K562 (cell line): ENCODE data around the gene NTN1. TPM values are rescaled to one million over a fixed set of nuclear protein-coding genes. Genes with fewer than 3 reads are reported as not detected.

Source experiments
- ATAC-seq: fragments of 200-7000 bp; cut with Tn5 transposase; 3 replicates; pipeline ENCODE4 v1.9.1; 2020; ENCODE audit warnings: moderate library complexity
- BruUV-seq: library from RNA; stranded (reverse); fragments of 400-500 nt; replicated peaks from 2 replicates; lab custom pipeline; 2021; lab: Mats Ljungman, UMichigan
- CTCF ChIA-PET: fragments of 300-600 bp; formaldehyde crosslinking; extraction: SDS; loops from one replicate; lab custom pipeline; 2021; ENCODE audit warnings: low intra/inter-chr PET ratio; lab: Yijun Ruan, JAX
- POLR2A ChIA-PET: fragments of 300-600, 350-650 bp; sonication (Branson Sonifier 250); formaldehyde crosslinking; extraction: SDS; loops from one replicate; lab custom pipeline; 2021; ENCODE audit warnings: antibody characterized with exemption, inconsistent platforms; lab: Yijun Ruan, JAX
- DNase-seq, 4 experiments: peaks; one replicate each; pipeline versions ENCODE4 v3.0.0 to v3.0.0-alpha.2; 2011 to 2018; ENCODE audit warnings: low spot score in 3 of 4, mixed read lengths in 3 of 4; ENCODE audit errors: extremely low read depth in 1 of 4
- FAIRE-seq: peaks from 2 replicates; lab custom pipeline; 2011; peaks lifted over from hg19 to GRCh38; lab: Jason Lieb, UNC
- H2AFZ ChIP-seq: 2 replicates; pipeline ENCODE4 v1.6.0; 2011; ENCODE audit warnings: low read depth, low read length, control low read depth, inconsistent platforms
- H3K27ac ChIP-seq: fragments of 200-600 bp; 3 replicates; pipeline ENCODE4 v1.8.0; 2011; ENCODE audit warnings: low read depth, mild to moderate bottlenecking, control low read depth, inconsistent platforms, low read length, moderate library complexity, mixed read lengths; ENCODE audit errors: extremely low read depth
- H3K27me3 ChIP-seq, 2 experiments: fragments of 300-600 bp in 1 of 2; 2 replicates in 1 of 2; 3 replicates in 1 of 2; pipeline versions ENCODE4 v1.6.0 to v1.8.0; 2011; ENCODE audit warnings: inconsistent platforms in 2 of 2, low read length in 2 of 2, mild to moderate bottlenecking in 1 of 2, mixed read lengths in 1 of 2, moderate library complexity in 1 of 2; ENCODE audit not compliant: control insufficient read depth in 2 of 2, insufficient read depth in 2 of 2
- H3K36me3 ChIP-seq: fragments of 300-600 bp; 3 replicates; pipeline ENCODE4 v1.8.0; 2011; ENCODE audit warnings: mild to moderate bottlenecking, low read length, inconsistent platforms; ENCODE audit not compliant: control insufficient read depth, insufficient read depth
- H3K4me1 ChIP-seq, 2 experiments: fragments of 200-600 bp in 1 of 2; replicated peaks in 1 of 2; 2 replicates in 1 of 2; 3 replicates in 1 of 2; pipeline versions ENCODE4 v1.5.1 to v1.8.0; 2011; ENCODE audit warnings: inconsistent platforms in 2 of 2, low read length in 2 of 2, mild to moderate bottlenecking in 1 of 2, mixed read lengths in 1 of 2, moderate library complexity in 1 of 2; ENCODE audit not compliant: control insufficient read depth in 2 of 2, insufficient read depth in 2 of 2
- H3K4me2 ChIP-seq: 2 replicates; pipeline ENCODE4 v1.6.1; 2011; ENCODE audit warnings: low read length, control low read depth, inconsistent platforms, mixed read lengths; ENCODE audit not compliant: insufficient read depth
- H3K4me3 ChIP-seq: fragments of 200-600 bp; sonication (generic), shearing (Covaris generic); 2 replicates; pipeline ENCODE4 v1.5.1; 2016; ENCODE audit warnings: control low read depth, inconsistent platforms
- H3K79me2 ChIP-seq: fragments of 200-600 bp; 3 replicates; pipeline ENCODE4 v1.8.0; 2011; ENCODE audit warnings: low read length, inconsistent platforms; ENCODE audit not compliant: control insufficient read depth, insufficient read depth
- H3K9ac ChIP-seq, 2 experiments: 2 replicates each; pipeline versions ENCODE4 v1.6.0 to v1.6.1; 2011; ENCODE audit warnings: low read depth in 2 of 2, low read length in 2 of 2, control low read depth in 1 of 2, inconsistent platforms in 1 of 2, mild to moderate bottlenecking in 1 of 2, mixed read lengths in 1 of 2; ENCODE audit not compliant: insufficient read depth in 1 of 2
- H3K9me1 ChIP-seq: one replicate; pipeline ENCODE4 v1.6.0; 2011; ENCODE audit warnings: inconsistent platforms, mild to moderate bottlenecking, low read length, moderate library complexity; ENCODE audit not compliant: control insufficient read depth, insufficient read depth
- H3K9me3 ChIP-seq: replicated peaks from 2 replicates; pipeline ENCODE4 v1.5.1; 2011; ENCODE audit warnings: low read depth, low read length, inconsistent platforms; ENCODE audit not compliant: control insufficient read depth, insufficient read depth
- H4K20me1 ChIP-seq: replicated peaks from 2 replicates; pipeline ENCODE4 v1.6.1; 2011; ENCODE audit warnings: low read length, inconsistent platforms, mixed read lengths; ENCODE audit not compliant: control insufficient read depth, insufficient read depth
- COPS2 ChIP-seq: fragments of 450-650 bp; conservative IDR thresholded peaks from 2 replicates; pipeline ENCODE4 v1.6.1; 2016; ENCODE audit warnings: mild to moderate bottlenecking, moderate library complexity
- NFE2L1 ChIP-seq: fragments of 450-650 bp; IDR thresholded peaks from 2 replicates; pipeline ENCODE4 v1.6.1; 2016; ENCODE audit warnings: missing genetic modification characterization, low read depth, mild to moderate bottlenecking, missing compliant biosample characterization, moderate library complexity, borderline replicate concordance
- RFX1 ChIP-seq: fragments of 450-650 bp; IDR thresholded peaks from 2 replicates; pipeline ENCODE4 v1.6.1; 2016; ENCODE audit warnings: mild to moderate bottlenecking, moderate library complexity
- SMC3 ChIP-seq: conservative IDR thresholded peaks from 2 replicates; pipeline ENCODE4 v1.6.1; 2011; ENCODE audit warnings: low read depth, low read length, improper control_type of control experiment; ENCODE audit not compliant: insufficient read depth
- ZNF444 ChIP-seq: fragments of 250-450 bp; sonication (Bioruptor Pico); IDR thresholded peaks from 2 replicates; pipeline ENCODE4 v1.4.0; 2020; ENCODE audit warnings: mild to moderate bottlenecking, moderate library complexity
- ZSCAN32 ChIP-seq: fragments of 450-650 bp; formaldehyde crosslinking; IDR thresholded peaks from 2 replicates; pipeline ENCODE4 v1.4.0; 2020; ENCODE audit warnings: mild to moderate bottlenecking, moderate library complexity
- WGBS: fragments of 100-300 bp; shearing (Covaris generic); methylation state at CpG from one replicate; pipeline ENCODE4 v1.1.6; 2016; ENCODE audit warnings: low coverage, mixed read lengths; ENCODE audit not compliant: insufficient coverage; ENCODE audit errors: missing lambda C conversion rate; 5-methylcytosine and 5-hydroxymethylcytosine counted together
- in situ Hi-C: fragments of 300-500 bp; cut with MboI; formaldehyde crosslinking; loops from 4 replicates; pipeline ENCODE4 v1.15.0; 2018; ENCODE audit warnings: inconsistent platforms, mixed read lengths
- intact Hi-C: fragments of 100-400 bp; cut with micrococcal nuclease; formaldehyde crosslinking; loops from 2 replicates; pipeline ENCODE4 v1.14.2; 2022
- polyA plus RNA-seq, 8 experiments: library from polyadenylated mRNA; depleted of rRNA in 4 of 8; stranded (reverse) in 5 of 8; unstranded in 3 of 8; fragments of >200 nt; fragmentation: Nextera tagmentation in 2 of 8; fragmentation: Illumina TruSeq in 1 of 8; extraction: Ambion mirVana in 2 of 8; extraction: Trizol in 1 of 8; gene quantifications; 2 replicates each; pipeline versions ENCODE4 v1.2.1 to v1.2.3, GENCODE V29; 2011 to 2014; ENCODE audit warnings: inconsistent platforms in 1 of 8, missing spikeins in 1 of 8
- total RNA-seq, 7 experiments: library from RNA; depleted of rRNA in 6 of 7; stranded (reverse); fragments of >200 nt in 6 of 7; fragmentation: Illumina TruSeq in 2 of 7; extraction: Trizol in 2 of 7; gene quantifications; 2 replicates each; pipeline versions ENCODE4 v1.2.1 to v1.2.3, GENCODE V29; 2011 to 2021; ENCODE audit warnings: low replicate concordance in 1 of 7
- TF ChIP-seq, protein P1 (sequence below): fragments of 450-650 bp; conservative IDR thresholded peaks from 2 replicates; pipeline ENCODE4 v1.6.1; 2016; ENCODE audit warnings: missing genetic modification characterization, low read depth, mild to moderate bottlenecking, missing compliant biosample characterization, moderate library complexity

The NTN1 gene
- total and polyA plus RNA-seq, 9 of the 15 experiments (the other 6 are each of a cell fraction or from before 2014, with no cell fraction given): 0.02 TPM; not detected in 8

DNA sequence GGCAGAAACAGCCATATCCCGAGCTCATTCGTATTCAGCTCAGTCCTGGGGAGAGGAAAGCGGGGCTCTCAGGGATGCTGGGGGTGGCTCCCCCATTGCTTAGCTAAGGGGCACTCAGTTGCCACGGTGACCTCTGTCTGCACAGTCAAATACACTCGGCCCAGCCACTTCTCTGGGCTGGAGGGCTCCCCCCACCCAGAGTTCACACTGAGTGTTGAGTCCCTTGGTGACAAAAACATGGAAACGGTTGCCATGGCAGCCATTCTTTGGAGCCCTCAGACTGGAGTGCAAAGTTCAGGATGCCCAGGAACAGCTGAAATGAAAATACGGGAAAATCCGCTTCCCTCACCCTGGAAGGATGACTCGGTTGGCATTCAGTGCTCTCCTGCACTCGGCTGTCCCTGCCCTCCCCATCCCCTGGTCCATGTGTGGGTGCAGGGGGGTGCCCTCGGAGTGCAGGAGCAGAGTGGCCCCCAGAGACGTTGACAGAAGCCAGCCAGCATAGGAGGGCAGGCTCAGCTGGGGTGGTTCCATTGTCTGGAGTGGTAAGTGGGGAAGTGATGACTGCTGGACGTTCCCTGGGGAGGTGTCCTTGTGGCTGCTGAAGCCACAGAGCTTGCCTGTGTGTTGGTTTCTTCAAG lies 216.5 kb downstream of the NTN1 start:
- H3K4me2 ChIP-seq: no peak overlapping the region
- POLR2A ChIA-PET: no interaction called here

More for the DNA sequence above, 216.5 kb downstream of the NTN1 start:
- TF ChIP-seq ZNF444 (CRISPR knock-in tag) (no peak), ZSCAN32 (CRISPR knock-in tag) (no peak), SMC3 (no peak), RFX1 (peak; percentile 45), COPS2 (no peak), NFE2L1 (tag) (no peak)
- TF ChIP-seq, protein P1, sequence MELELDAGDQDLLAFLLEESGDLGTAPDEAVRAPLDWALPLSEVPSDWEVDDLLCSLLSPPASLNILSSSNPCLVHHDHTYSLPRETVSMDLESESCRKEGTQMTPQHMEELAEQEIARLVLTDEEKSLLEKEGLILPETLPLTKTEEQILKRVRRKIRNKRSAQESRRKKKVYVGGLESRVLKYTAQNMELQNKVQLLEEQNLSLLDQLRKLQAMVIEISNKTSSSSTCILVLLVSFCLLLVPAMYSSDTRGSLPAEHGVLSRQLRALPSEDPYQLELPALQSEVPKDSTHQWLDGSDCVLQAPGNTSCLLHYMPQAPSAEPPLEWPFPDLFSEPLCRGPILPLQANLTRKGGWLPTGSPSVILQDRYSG (tag): no peak
- TF ChIP-seq, all 486 proteins: peak for 1
- BruUV-seq: no TSS peak
- no peak overlapping the region for H3K4me3 ChIP-seq
- FAIRE-seq (no peak), ATAC-seq (no peak), DNase-seq (no peak)
- no peaks in the 10 kb centered on the region for H3K9me3 ChIP-seq
- intact Hi-C loops: no loop called here
- H2AFZ ChIP-seq: no peak overlapping the region
- peaks cover 0 to 20% of the 10 kb centered on the region in 2 experiments; a peak in 2 of 5 replicates for H3K4me1 ChIP-seq
- H3K9ac ChIP-seq: no peak overlapping the region
- 0% methylated on average over 12 of the region's 13 CpGs for WGBS
- H3K9me1 ChIP-seq: no peaks in the 10 kb centered on the region
- no peak overlapping the region for H3K27ac ChIP-seq
- H3K36me3 ChIP-seq: no peaks in the 10 kb centered on the region
- 0 out of 2 replicates have a peak, but pooled peaks cover 5% of the 10 kb centered on the region for H4K20me1 ChIP-seq
- CTCF ChIA-PET: no interaction called here
- H3K79me2 ChIP-seq: no peaks in the 10 kb centered on the region
- in situ Hi-C loops: no loop called here
- H3K27me3 ChIP-seq: peaks cover 0 to 19% of the 10 kb centered on the region in 2 experiments; a peak in 2 of 5 replicates
